Measurements from ENCODE around the gene ARID1B.

The ARID1B gene

DNA sequence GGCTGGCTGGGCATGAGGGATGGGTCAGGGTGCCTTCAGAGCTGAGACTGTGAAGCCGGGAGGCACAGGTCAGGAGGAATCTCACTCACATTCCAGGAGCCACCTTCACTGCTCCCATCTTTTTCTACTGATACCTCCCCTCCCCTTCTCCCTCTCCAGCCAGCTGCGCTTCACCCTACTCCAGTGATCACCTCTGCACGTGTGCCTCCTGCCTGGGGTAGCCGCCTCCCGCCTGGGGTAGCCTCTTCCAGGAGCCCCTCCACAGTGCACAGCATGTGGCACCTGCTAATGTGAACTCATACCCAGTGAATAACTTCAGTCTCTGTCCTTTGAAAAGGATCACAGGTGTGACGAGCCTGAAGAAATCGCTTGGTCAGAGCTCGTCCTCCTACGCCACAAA lies 313.6 kb downstream of the ARID1B start:
- no peak for DNase-seq

DNA sequence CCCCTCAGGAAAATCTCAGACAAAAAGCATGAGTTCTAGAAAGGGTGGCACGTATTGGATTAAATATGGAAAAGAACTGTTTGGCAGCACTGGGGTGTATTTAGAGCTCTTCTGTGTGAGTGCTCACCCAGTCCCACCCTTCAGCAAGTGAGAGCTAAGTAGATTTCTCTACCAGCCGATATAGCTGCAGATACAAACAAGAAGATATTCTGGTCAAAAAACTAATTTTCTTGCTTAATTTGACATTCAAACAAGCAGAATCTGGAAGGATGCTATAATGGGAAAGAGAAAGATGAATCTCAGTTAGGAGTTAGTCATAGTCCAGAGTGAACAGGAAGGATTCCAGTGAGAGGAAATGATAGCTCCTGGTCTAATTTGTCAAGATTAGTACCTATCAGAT lies 314.1 kb downstream of the ARID1B start:
- DNase-seq: no peak

DNA sequence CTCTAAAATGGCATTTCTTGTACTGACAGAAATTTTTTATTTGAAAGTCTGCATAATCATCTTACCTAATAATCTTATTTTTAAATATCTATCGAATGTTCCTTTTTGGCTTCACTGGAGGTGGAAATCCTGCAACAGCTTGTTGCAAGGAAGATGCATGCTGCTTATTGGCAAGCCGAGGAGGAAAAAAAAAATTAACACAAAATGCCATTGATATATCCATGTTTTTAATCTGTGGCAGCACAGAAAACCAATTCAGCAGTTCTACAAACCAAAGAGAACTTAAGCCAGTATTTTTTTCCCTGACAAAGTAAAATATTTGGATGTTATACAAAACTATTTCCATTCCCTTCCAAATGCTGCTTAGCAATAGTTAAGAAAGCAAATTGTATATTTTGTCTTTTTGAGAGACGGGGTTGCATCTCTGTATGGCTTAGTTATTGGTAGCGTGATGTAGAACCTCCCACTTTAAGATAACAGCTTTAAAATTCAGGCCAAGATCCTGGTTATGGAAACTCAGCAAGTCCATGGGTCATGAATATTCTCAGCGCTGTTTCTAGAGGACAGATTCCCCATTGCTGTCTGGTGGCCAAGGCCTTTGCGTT lies 314.8 kb downstream of the ARID1B start:
- no peak for DNase-seq

- no peak for DNase-seq
These were observed 315.6 kb downstream of the ARID1B start for GRCh38 chr6:157092736-157093135.

DNA sequence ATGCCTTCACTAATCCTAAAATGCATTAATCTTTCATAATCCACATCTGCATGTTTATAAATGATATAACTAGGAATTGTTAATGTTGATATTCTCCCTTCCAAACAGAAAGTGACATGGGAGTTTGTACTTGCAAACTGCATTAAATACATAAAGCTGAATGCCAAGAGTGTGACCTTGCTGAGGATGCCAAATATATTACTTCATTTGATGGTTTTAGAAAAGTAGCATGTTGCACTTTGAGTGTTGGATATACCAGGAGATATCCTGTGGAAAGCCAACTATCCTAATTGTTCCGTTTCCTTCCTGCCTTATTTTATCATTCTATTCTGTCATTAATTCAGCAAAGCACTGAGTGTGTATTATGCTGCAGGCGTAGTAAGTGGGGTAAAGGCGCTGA lies 316.4 kb downstream of the ARID1B start:
- DNase-seq: no peak

GRCh38 chr6:157094038-157094437 lies 316.9 kb downstream of the ARID1B start:
- no peak for DNase-seq

- DNase-seq: no peak
These were observed 317.9 kb downstream of the ARID1B start for GRCh38 chr6:157095084-157095483.

- no peak for DNase-seq
These were observed 318.4 kb downstream of the ARID1B start for GRCh38 chr6:157095569-157095968.

- no peak for DNase-seq
These were observed 318.9 kb downstream of the ARID1B start for GRCh38 chr6:157096105-157096504.

- no peak for DNase-seq
These were observed 319.3 kb downstream of the ARID1B start for GRCh38 chr6:157096522-157096921.

DNA sequence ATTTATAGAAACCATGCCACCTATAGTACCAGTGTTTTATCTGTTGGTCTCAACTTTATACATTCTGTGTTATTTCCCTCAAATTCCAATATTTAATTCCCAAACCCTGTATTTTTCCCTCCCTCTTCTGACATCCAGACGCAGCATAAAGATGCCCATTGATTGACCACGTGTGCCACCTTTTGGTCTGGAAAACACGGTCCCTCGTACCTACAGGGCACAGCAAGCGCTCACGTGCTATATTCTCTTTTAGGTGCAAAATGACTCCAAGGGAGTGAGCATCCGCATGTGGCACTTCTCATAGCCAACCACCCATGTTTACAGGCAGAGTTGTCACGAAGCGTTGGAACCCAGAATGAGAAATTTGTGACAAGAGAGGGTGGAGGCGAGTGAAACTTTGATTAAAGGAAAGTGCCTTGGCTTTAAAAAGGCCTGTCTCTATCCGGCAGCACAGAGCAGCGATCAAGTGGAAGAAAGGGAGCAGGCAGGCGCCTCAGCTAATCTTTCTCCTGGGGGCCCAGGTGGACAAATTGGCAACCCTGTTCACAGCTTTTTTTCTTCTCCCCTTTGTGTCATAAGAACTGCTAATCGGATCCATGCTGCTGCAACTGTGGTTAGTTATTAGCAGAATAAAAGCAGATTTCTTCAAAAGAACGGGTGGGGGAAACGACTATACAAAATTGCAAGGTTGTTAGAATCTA lies 320.2 kb downstream of the ARID1B start:
- no peak for DNase-seq

DNA sequence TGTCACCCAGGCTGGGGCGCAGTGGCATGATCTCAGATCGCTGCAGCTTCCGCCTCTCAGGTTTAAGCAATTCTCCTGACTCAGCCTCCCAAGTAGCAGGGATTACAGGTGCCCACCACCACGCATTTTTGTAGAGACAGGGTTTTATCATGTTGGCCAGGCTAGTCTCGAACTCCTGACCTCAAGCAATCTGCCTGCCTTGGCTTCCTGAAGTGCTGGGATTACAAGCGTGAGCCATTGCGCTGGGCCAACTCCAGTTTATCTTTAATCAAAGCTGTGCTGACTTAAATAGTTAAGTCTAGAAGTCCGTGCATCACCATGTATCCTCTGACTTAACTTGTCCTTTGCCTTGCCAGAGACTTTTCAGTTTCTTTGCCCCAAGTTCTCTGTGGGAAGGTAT lies 321.8 kb downstream of the ARID1B start:
- no peak for DNase-seq

GRCh38 chr6:157099912-157100593 lies 322.9 kb downstream of the ARID1B start:
- peak; percentile 14 for DNase-seq

DNA sequence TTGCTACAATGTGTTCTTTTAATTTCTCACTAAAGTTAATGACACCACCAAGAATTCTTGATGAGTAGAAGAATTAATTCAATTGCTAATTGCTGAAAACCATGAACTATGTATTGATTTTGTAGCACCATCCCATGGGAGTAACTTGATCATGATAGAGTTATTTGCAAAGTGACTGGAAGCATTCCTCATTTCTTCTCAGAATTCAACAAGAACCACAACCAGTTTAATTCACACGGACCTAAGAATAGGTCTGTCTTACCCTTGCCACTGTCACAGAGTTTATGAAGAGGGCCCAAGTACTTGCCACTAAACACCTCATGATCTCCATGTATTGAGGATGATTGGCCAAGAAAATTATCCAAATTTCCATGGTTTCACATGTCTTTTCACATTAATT lies 324.0 kb downstream of the ARID1B start:
- no peak for DNase-seq

GRCh38 chr6:157104803-157105202 lies 327.6 kb downstream of the ARID1B start:
- no peak for DNase-seq

- no peak for DNase-seq
These were observed 329.3 kb downstream of the ARID1B start for GRCh38 chr6:157106487-157106886.

DNA sequence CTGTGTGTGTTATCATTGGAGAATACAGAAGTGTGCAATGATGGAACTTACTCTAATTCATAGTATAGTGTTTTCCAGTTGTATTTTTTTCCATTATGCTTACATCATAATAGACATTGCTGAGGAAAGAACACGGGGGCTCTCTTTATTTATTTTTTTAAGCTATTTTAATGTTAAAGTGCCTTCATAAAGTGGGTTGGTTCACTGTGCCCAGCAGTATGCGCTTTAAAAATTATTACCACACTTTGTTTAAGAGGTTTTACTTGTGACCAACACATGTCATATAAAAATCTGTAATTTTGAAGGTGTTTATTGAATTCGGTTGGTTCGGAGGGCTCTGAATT lies 330.4 kb downstream of the ARID1B start:
- DNase-seq: no peak

GRCh38 chr6:157107915-157108651 lies 330.9 kb downstream of the ARID1B start:
- DNase-seq: no peak

DNA sequence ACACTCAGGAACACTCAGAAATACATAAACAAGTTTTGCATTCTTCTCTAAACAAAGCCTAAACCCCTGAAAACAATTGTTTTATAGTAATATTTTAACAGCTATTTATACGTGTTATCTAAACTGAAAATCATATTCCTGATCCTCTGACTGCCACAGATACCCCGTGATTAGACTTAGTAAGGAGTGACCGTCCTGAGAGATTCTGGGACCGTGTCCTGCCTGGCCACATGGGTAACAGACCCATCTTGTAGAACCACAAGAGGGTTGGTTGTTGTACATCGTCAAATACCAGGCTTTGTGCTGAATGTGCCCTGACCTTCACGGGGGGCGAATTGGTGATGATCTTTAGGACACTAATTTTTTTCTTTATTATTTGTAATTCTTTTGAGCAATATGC lies 331.7 kb downstream of the ARID1B start:
- no peak for DNase-seq

DNA sequence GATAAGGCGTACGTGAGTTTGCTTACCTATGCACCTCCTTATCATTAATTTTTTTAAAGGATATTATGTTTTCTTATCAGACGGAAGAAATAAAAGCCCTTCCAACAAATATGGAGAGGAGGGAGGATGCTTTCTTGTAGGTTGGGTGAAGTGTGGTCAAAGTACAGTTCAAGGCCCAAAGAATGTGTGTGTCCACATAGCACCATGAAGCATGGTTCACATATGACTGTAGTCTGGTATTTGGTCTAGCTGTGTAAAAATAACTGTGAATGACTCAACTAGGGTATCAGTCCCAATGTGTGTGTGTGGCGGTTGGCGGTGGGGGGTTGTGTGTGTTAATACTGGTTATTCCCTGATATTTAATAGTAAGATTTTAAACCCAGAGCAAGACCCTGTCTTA lies 333.4 kb downstream of the ARID1B start:
- DNase-seq: no peak

GRCh38 chr6:157113389-157113788 lies 336.2 kb downstream of the ARID1B start:
- no peak for DNase-seq

DNA sequence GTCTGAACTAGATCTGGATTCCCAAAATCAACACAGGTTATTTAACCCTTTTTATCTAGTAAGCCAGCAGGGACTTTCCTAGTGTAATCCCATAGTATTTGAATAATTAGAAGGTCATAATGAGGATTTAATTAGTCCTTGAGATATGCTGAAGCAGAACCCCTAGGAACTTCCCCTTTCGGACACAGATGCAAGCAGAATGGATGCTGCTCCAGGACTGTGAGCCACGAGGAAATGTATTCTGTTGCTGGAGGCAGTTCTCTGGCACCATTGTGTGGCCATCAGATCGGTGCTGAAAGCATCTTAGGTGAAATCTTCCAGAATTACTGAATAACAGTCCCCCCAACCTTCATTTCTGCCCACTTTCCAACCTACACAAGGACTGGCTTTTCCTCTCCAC lies 339.2 kb downstream of the ARID1B start:
- no peak for DNase-seq

- no peak for DNase-seq
These were observed 340.4 kb downstream of the ARID1B start for GRCh38 chr6:157117431-157118095.
